H1 (cell line): ENCODE data around the gene LTC4S. TPM values are rescaled to one million over a fixed set of nuclear protein-coding genes. Genes with fewer than 3 reads are reported as not detected.

ENCODE experiments used
- EZH2 ChIP-seq: fragments of 200-600 bp; sonication (generic); IDR thresholded peaks from 2 replicates; pipeline ENCODE4 v1.7.1; 2012; ENCODE audit warnings: low read depth, mild to moderate bottlenecking, moderate library complexity, low read length, inconsistent platforms; ENCODE audit not compliant: severe bottlenecking
- TCF12 ChIP-seq: IDR thresholded peaks from 2 replicates; pipeline ENCODE4 v1.6.1; 2011; ENCODE audit warnings: low read depth, mild to moderate bottlenecking, low read length
- polyA plus RNA-seq, 7 experiments: library from polyadenylated mRNA; depleted of rRNA in 3 of 7; stranded (reverse) in 5 of 7; unstranded in 2 of 7; fragments of >200 nt in 5 of 7; fragments of 200-250 nt in 2 of 7; gene quantifications; 1 replicate in 5 of 7; 2 replicates in 1 of 7; 4 replicates in 1 of 7; pipeline versions ENCODE4 v1.2.1 to v1.2.3, GENCODE V29; 2011 to 2013; ENCODE audit warnings: missing spikeins in 2 of 7, mixed read lengths in 2 of 7
- total RNA-seq: library from RNA; stranded (reverse); fragmentation: NEBNext Ultra II Directional; extraction: Animal tissue kit (Norgen Biotek cat#: 25700); gene quantifications from 2 replicates; pipeline ENCODE4 v1.2.1, GENCODE V29; 2021
- TF ChIP-seq, protein P1 (sequence below): IDR thresholded peaks from 2 replicates; pipeline ENCODE4 v1.6.1; 2011; ENCODE audit warnings: low read length, improper control_type of control experiment

LTC4S gene
- total and polyA plus RNA-seq, 2 of the 8 experiments (the other 6 are each of a cell fraction or from before 2014, with no cell fraction given): 2.2 to 3.7 TPM

DNA sequence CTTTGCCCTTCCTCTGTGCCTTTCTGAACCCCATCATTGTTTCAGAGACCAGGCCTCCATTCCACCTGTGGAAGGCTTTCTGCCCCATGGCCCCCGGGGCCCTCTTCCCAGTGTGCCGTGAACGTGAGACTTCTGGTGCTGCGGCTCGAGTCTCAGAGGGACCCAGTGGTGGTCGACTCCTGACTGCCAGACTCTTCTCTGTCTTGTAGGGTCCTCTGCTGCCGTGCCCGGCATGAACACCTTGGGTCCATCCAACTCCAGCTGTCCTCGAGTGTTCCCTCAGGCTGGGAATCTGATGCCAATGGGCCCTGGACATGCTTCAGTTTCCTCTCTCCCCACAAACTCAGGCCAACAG is 20.1 kb upstream of the LTC4S start (continued):
- TF ChIP-seq, protein P1, sequence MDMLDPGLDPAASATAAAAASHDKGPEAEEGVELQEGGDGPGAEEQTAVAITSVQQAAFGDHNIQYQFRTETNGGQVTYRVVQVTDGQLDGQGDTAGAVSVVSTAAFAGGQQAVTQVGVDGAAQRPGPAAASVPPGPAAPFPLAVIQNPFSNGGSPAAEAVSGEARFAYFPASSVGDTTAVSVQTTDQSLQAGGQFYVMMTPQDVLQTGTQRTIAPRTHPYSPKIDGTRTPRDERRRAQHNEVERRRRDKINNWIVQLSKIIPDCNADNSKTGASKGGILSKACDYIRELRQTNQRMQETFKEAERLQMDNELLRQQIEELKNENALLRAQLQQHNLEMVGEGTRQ: no peak
- TF ChIP-seq EZH2 (no peak), TCF12 (no peak)
- TF ChIP-seq, all 59 proteins: peak for 0
